GM12864 (cell line): Measurements from ENCODE around the gene CERS2.

ENCODE experiments used
- DNase-seq: peaks from one replicate; pipeline ENCODE4 v3.0.0-alpha.2; 2011; ENCODE audit warnings: low read depth
- H3K4me3 ChIP-seq: 2 replicates; pipeline ENCODE4 v1.5.1; 2011; ENCODE audit warnings: mild to moderate bottlenecking, low read depth, low read length, control low read depth
- TF ChIP-seq, protein P1 (sequence below): IDR thresholded peaks from 2 replicates; pipeline ENCODE4 v1.5.1; 2011; ENCODE audit warnings: low read depth, mild to moderate bottlenecking, moderate library complexity, low read length, control low read depth, inconsistent platforms; ENCODE audit errors: missing control alignments

Gene CERS2, protein sequence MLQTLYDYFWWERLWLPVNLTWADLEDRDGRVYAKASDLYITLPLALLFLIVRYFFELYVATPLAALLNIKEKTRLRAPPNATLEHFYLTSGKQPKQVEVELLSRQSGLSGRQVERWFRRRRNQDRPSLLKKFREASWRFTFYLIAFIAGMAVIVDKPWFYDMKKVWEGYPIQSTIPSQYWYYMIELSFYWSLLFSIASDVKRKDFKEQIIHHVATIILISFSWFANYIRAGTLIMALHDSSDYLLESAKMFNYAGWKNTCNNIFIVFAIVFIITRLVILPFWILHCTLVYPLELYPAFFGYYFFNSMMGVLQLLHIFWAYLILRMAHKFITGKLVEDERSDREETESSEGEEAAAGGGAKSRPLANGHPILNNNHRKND

GRCh38 chr1:150974580-150975478 lies at the start of gene CERS2:
Gene CERS2, minus strand, starts transcription at chr1:150974835. Its CDS starts 5,745 bp downstream, at chr1:150969090.
- TF ChIP-seq, protein P1, sequence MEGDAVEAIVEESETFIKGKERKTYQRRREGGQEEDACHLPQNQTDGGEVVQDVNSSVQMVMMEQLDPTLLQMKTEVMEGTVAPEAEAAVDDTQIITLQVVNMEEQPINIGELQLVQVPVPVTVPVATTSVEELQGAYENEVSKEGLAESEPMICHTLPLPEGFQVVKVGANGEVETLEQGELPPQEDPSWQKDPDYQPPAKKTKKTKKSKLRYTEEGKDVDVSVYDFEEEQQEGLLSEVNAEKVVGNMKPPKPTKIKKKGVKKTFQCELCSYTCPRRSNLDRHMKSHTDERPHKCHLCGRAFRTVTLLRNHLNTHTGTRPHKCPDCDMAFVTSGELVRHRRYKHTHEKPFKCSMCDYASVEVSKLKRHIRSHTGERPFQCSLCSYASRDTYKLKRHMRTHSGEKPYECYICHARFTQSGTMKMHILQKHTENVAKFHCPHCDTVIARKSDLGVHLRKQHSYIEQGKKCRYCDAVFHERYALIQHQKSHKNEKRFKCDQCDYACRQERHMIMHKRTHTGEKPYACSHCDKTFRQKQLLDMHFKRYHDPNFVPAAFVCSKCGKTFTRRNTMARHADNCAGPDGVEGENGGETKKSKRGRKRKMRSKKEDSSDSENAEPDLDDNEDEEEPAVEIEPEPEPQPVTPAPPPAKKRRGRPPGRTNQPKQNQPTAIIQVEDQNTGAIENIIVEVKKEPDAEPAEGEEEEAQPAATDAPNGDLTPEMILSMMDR: no peak
- no peak for DNase-seq

GRCh38 chr1:151013518-151013917 lies 38.9 kb upstream of the CERS2 start:
- TF ChIP-seq, protein P1: no peak
- no peak for DNase-seq

More at GRCh38 chr1:150974580-150975478, at the start of gene CERS2:
- peak within 1 kb of the TSS; percentile 88 for H3K4me3 ChIP-seq

GRCh38 chr1:151012684-151013471 lies 38.2 kb upstream of the CERS2 start:
- TF ChIP-seq, protein P1: no peak
- DNase-seq: no peak
- no peak overlapping the region for H3K4me3 ChIP-seq

More at GRCh38 chr1:151013518-151013917, 38.9 kb upstream of the CERS2 start:
- no peak overlapping the region for H3K4me3 ChIP-seq

- no peak for DNase-seq
- no peak overlapping the region for H3K4me3 ChIP-seq
- TF ChIP-seq, protein P1: no peak
These were observed 36.7 kb upstream of the CERS2 start for GRCh38 chr1:151011154-151011850.

DNA sequence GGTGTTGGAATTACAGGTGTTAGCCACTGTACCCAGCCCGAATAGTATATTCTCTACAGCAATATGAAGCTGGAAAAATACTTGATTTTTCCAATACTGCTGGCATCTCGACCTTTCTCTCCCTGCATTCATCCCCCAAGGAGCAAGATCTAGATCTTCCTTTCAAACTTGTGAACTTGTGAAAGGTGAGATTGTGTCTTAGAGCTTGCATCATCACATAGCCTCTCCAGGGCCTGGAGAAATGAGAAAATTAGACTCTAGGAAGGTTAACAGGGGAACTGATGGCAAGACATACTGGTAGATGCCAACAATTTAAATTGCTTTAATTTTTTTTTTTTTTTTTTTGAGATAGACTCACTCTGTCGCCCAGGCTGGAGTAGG lies 35.7 kb upstream of the CERS2 start:
- H3K4me3 ChIP-seq: no peak overlapping the region
- TF ChIP-seq, protein P1: no peak
- no peak for DNase-seq
